OCI-LY7 (cell line): ENCODE measurements around the gene DCST2.

Experiments
- EZH2phosphoT487 ChIP-seq: fragments of 200-600 bp; sonication (generic); IDR thresholded peaks from 2 replicates; pipeline ENCODE4 v1.6.1; 2018; ENCODE audit warnings: low read depth, borderline replicate concordance, mild to moderate bottlenecking, mixed run types, antibody characterized with exemption, low read length, moderate library complexity, mixed read lengths
- TF ChIP-seq, protein P1 (sequence below): fragments of 200-600 bp; sonication (generic); conservative IDR thresholded peaks from 2 replicates; pipeline ENCODE4 v1.5.1; 2014; ENCODE audit warnings: mild to moderate bottlenecking, antibody characterized with exemption, low read length, moderate library complexity, mixed read lengths

DNA sequence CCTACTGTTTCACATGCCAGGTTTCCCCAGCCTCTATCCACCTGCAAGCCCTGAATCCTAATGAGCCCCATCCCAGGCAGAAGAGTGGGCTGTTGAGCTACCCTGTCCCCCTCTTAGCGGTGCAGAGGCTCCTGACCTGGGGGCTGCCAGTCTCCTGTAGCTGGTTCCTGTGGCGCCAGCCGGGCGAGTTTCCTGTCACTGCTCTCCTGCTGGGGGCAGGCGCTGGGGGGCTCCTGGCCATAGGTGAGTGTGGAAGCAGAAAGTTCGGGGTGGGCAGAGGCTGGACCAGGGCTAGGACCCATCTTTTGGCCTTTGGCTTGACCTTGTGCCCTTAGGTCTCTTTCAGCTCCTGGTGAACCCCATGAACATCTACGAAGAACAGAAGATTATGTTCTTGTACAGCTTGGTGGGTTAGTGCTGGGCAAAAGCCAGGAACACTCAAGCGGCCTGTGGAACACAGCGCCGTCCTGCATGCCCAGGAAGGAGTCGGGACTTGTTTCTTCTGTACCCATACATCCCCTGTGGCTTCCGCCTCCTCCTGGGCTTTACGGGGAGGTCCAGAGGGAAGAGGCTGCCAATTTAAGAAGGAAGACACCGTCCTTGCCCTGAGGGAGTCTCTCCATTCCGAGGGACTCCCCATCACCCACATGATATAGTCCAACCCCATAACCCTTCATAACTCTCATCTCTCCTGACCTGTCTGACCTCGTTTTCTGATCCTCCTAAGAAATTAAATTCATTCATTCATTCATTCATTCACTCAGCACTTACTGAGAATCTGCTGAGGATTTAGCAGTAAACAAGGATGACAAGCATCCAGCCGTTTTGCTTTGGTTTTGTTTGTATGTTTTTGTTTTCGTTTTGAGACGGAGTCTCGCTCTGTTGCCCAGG, 982 bp upstream of the DCST2 start:
- TF ChIP-seq, protein P1, sequence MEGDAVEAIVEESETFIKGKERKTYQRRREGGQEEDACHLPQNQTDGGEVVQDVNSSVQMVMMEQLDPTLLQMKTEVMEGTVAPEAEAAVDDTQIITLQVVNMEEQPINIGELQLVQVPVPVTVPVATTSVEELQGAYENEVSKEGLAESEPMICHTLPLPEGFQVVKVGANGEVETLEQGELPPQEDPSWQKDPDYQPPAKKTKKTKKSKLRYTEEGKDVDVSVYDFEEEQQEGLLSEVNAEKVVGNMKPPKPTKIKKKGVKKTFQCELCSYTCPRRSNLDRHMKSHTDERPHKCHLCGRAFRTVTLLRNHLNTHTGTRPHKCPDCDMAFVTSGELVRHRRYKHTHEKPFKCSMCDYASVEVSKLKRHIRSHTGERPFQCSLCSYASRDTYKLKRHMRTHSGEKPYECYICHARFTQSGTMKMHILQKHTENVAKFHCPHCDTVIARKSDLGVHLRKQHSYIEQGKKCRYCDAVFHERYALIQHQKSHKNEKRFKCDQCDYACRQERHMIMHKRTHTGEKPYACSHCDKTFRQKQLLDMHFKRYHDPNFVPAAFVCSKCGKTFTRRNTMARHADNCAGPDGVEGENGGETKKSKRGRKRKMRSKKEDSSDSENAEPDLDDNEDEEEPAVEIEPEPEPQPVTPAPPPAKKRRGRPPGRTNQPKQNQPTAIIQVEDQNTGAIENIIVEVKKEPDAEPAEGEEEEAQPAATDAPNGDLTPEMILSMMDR, result no peak
- TF ChIP-seq EZH2phosphoT487, result no peak
